ENCODE results near the gene LARP4. TPM values are rescaled to one million over a fixed set of nuclear protein-coding genes. Genes with fewer than 3 reads are reported as not detected.
A peak's percentile ranks its signal among the peaks of the same experiment; 100 is the strongest.

LARP4 gene
- total and polyA plus RNA-seq, 7 experiments from 2014 or later = 18.7 to 68.9 (median 34.0) TPM

DNA sequence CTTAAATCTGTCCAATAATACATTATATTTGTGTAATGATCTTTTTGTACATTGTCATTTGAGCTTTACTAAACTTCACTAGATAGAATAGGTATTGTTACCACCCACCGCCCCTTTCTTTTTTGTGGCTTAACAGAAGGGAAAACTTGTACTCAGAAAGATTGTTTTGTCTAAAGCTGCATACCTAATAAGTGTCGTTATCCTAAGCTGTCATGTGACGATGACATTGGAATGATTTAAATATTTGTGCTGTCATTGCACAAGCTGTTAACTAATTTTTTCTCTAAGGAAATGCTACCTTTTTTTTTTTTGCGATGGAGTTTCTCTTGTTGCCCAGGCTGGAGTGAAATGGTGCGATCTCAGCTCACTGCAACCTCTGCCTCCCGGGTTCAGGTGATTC, 107.7 kb downstream of the LARP4 start:
- Histone ChIP-seq H3K4me3 (ENCODE audit: low read length) (no peak overlapping the region), H3K9me3 (ENCODE audit: control insufficient read depth in 2 of 3, low read length in 3 of 3) (no peaks in the 10 kb centered on the region), H3K4me1 (ENCODE audit: control insufficient read depth in 2 of 2, insufficient read depth in 2 of 2, low read length in 2 of 2) (peaks cover 33 to 53% of the 10 kb centered on the region in 2 donors), H3K27me3 (ENCODE audit: control insufficient read depth in 2 of 2, insufficient read depth in 2 of 2, low read length in 2 of 2) (no peaks in the 10 kb centered on the region), H3K36me3 (ENCODE audit: control insufficient read depth in 2 of 3, insufficient read depth in 3 of 3, low read length in 3 of 3) (peaks cover 0 to 7% (median 0%) of the 10 kb centered on the region in 3 experiments), H3K27ac (ENCODE audit: low read depth, low read length) (peak overlapping the region; percentile 93)
- Mint-ChIP-seq H3K9me3 (no peaks in the 10 kb centered on the region), H3K36me3 (peaks cover 0 to 16% (median 0%) of the 10 kb centered on the region in 5 donors), H3K27me3 (no peaks in the 10 kb centered on the region), H3K4me3 (peak overlapping the region; percentile 89 to 99 (median 97)), H3K4me1 (peaks cover 36 to 71% (median 62%) of the 10 kb centered on the region in 7 donors), H3K27ac (peak overlapping the region; percentile 81 to 97 (median 94))
- ChIA-PET CTCF (interaction anchor here (0.6 to 5.8 kb wide), 7 partner anchors 10 to 449 kb away, joined by 3 to 60 read pairs (median 4); partner anchors contain the start of gene CERS5), POLR2A (interaction anchor here (0.7 to 7.6 kb wide), 5 partner anchors 12 to 128 kb away, joined by 3 to 84 read pairs (median 5); no protein-coding TSS in a partner anchor)
- intact Hi-C loops (cut with micrococcal nuclease) = loop anchor here (1.0 to 10.0 kb wide), 5 partner anchors 9 to 519 kb away; partner anchors contain the start of genes SLC11A2 (in 2 of the 2) and LARP4 (in 1 of the 2)
- peak in 3 of 9 donors; percentile 16 to 48 (median 28) for DNase-seq
- ATAC-seq = no peak

DNA sequence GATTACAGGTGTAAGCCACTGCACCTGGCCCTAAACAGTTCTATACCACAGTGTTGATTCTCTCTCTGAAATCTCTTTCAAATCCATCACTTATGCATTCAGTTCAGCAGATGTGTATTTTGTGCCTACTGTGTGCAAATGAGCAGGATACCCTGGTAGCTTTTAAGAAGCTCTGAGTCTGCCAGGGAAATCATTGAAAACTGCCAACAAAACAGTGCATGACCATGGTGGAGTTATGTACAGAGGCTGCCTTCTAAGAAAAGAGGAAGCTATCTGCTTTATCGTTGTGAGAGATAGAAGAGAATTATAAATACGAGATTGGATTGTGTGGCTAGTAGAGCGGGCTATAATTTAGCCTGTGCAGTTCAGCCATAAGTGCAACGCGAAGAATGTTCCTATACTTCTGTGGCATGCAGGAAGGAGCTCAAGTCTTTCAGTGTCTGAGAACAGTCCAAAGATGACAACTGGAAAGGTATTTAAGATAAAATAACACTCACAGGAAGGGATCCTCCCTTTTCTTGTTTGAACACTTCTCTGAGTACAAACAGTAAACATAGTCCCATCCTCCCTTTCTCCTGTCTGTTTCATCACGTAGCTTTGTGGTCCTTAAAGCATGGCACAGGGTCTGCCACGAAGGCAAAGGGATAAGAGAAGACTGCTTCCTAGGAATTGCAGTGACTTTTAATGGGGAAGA, 108.4 kb downstream of the LARP4 start:
- Mint-ChIP-seq H3K4me3 (peak overlapping the region; percentile 89 to 99 (median 97)), H3K27me3 (no peaks in the 10 kb centered on the region), H3K4me1 (peaks cover 43 to 78% (median 69%) of the 10 kb centered on the region in 7 donors), H3K36me3 (peaks cover 0 to 16% (median 0%) of the 10 kb centered on the region in 5 donors), H3K9me3 (no peaks in the 10 kb centered on the region), H3K27ac (peak overlapping the region; percentile 81 to 97 (median 94))
- ChIA-PET POLR2A (interaction anchor here (0.5 to 7.6 kb wide), 13 partner anchors 11 to 1466 kb away, joined by 3 to 84 read pairs (median 4); no protein-coding TSS in a partner anchor), CTCF (interaction anchor here (0.6 to 2.4 kb wide), 8 partner anchors 9 to 342 kb away, joined by 3 to 6 read pairs (median 3); partner anchors contain the start of gene CERS5)
- Histone ChIP-seq H3K4me1 (ENCODE audit: control insufficient read depth in 2 of 2, insufficient read depth in 2 of 2, low read length in 2 of 2) (peaks cover 34 to 60% of the 10 kb centered on the region in 2 donors), H3K36me3 (ENCODE audit: control insufficient read depth in 2 of 3, insufficient read depth in 3 of 3, low read length in 3 of 3) (peaks cover 0 to 7% (median 0%) of the 10 kb centered on the region in 3 experiments), H3K9me3 (ENCODE audit: control insufficient read depth in 2 of 3, low read length in 3 of 3) (no peaks in the 10 kb centered on the region), H3K4me3 (ENCODE audit: low read length) (no peak overlapping the region), H3K27ac (ENCODE audit: low read depth, low read length) (peak overlapping the region; percentile 93), H3K27me3 (ENCODE audit: control insufficient read depth in 2 of 2, insufficient read depth in 2 of 2, low read length in 2 of 2) (no peaks in the 10 kb centered on the region)
- DNase-seq (no peak), ATAC-seq (no peak)
- intact Hi-C loops (cut with micrococcal nuclease) = loop anchor here (1.0 to 10.0 kb wide), 5 partner anchors 8 to 518 kb away; partner anchors contain the start of genes SLC11A2 (in 2 of the 2) and LARP4 (in 1 of the 2)

DNA sequence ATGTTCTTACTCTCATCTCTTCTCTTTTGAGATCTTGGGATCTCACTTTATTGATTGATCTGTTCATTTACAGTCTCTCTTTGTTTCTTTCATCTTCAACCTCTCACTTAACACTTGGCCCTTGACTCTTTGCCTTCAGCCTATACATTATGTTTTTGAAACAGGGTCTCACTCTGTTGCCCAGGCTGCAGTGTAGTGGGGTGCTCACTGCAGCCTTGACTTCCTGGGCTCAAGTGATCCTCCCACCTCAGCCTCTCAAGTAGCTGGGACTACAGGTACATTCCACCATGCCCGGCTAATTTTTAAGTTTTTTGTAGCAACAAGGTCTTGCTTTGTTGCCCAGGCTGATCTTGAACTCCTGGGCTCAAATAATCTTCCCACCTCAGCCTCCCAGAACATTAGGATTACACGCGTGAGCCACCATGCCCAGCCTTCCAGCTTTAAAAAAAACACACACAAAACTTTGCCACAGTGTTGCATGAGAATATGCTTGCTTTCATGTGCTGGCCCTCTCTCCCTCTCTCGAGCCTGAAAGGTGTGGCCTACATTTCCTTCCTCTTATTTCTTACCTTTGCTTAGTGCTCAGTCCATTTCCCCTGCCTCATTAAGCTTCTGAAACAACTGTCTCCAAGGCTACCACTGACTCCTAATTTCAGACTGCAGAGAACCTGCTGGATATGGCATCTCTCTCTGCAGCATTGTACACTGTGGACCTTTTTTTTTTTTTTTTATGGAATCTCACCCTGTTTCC, 114.0 kb downstream of the LARP4 start:
- H3K4me3 ChIP-seq (ENCODE audit: low read length) = peak overlapping the region; percentile 28
- H3K27ac ChIP-seq (ENCODE audit: low read depth, low read length) = peak overlapping the region; percentile 50
- Mint-ChIP-seq H3K36me3 (peaks cover 0 to 12% (median 0%) of the 10 kb centered on the region in 5 donors), H3K27ac (peak overlapping the region in 7 of 9 donors; percentile 65 to 96 (median 93)), H3K9me3 (peaks cover 0 to 2% (median 0%) of the 10 kb centered on the region in 11 donors), H3K4me1 (peaks cover 45 to 63% (median 51%) of the 10 kb centered on the region in 7 donors), H3K27me3 (no peaks in the 10 kb centered on the region), H3K4me3 (peak overlapping the region; percentile 73 to 90 (median 78))
- H3K9me3 ChIP-seq (ENCODE audit: control insufficient read depth in 2 of 3, low read length in 3 of 3) = no peaks in the 10 kb centered on the region
- intact Hi-C loops (cut with micrococcal nuclease) = loop anchor here (1.0 to 2.0 kb wide), 2 partner anchors 18 to 250 kb away; partner anchors contain the start of gene ATF1 (in 1 of the 2)
- ChIA-PET POLR2A (interaction anchor here (0.6 to 1.9 kb wide), 4 partner anchors 9 to 39 kb away, joined by 3 to 4 read pairs (median 4); no protein-coding TSS in a partner anchor), CTCF (interaction anchor here (0.6 to 1.6 kb wide), 3 partner anchors 9 to 48 kb away, joined by 3 to 8 read pairs (median 4); partner anchors contain the start of gene DIP2B)
- DNase-seq = peak in 1 of 9 donors; percentile 10
- H3K4me1 ChIP-seq (ENCODE audit: control insufficient read depth in 2 of 2, insufficient read depth in 2 of 2, low read length in 2 of 2) = peaks cover 19 to 71% of the 10 kb centered on the region in 2 donors
- ATAC-seq = no peak
- H3K27me3 ChIP-seq (ENCODE audit: control insufficient read depth in 2 of 2, insufficient read depth in 2 of 2, low read length in 2 of 2) = no peaks in the 10 kb centered on the region
- no peaks in the 10 kb centered on the region for H3K36me3 ChIP-seq (ENCODE audit: control insufficient read depth in 2 of 3, insufficient read depth in 3 of 3, low read length in 3 of 3)

DNA sequence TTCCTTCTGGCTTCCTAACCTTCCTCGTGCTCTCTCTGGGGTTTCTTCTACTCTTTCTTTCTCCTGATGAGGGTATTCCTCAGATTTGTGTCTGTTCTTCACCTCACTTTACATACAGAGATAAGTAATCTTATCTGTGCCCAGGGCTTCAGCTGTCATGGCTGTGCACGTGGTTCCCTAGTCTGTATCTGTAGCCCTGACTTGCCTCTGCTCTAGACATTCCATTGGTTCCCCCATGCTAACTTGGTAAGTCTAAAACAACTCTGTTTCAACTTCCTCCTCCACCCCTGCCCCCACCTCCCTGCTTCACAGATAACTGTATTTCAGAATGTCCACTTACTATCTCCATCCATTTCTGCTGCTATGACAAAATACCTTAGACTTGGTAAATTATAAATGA, 114.9 kb downstream of the LARP4 start:
- ChIA-PET CTCF (interaction anchor here (0.6 to 1.6 kb wide), 2 partner anchors 11 to 677 kb away, joined by 3 to 8 read pairs; partner anchors contain the start of gene DIP2B), POLR2A (interaction anchor here (0.6 to 1.6 kb wide), 4 partner anchors 9 to 38 kb away, joined by 3 to 7 read pairs (median 4); no protein-coding TSS in a partner anchor)
- peaks cover 0 to 2% (median 0%) of the 10 kb centered on the region in 11 donors for H3K9me3 Mint-ChIP-seq
- peak overlapping the region; percentile 65 to 90 (median 76) for H3K4me3 Mint-ChIP-seq
- H3K4me1 Mint-ChIP-seq = peaks cover 45 to 61% (median 50%) of the 10 kb centered on the region in 7 donors
- intact Hi-C loops (cut with micrococcal nuclease) = loop anchor here (1.0 to 2.0 kb wide), 2 partner anchors 17 to 249 kb away; partner anchors contain the start of gene ATF1 (in 1 of the 2)
- H3K27me3 Mint-ChIP-seq = no peaks in the 10 kb centered on the region
- H3K9me3 ChIP-seq (ENCODE audit: control insufficient read depth in 2 of 3, low read length in 3 of 3) = no peaks in the 10 kb centered on the region
- peak overlapping the region; percentile 50 for H3K27ac ChIP-seq (ENCODE audit: low read depth, low read length)
- no peak overlapping the region for H3K4me3 ChIP-seq (ENCODE audit: low read length)
- peaks cover 19 to 70% of the 10 kb centered on the region in 2 donors for H3K4me1 ChIP-seq (ENCODE audit: control insufficient read depth in 2 of 2, insufficient read depth in 2 of 2, low read length in 2 of 2)
- H3K27ac Mint-ChIP-seq = peak overlapping the region in 7 of 9 donors; percentile 78 to 96 (median 93)
- DNase-seq (no peak), ATAC-seq (peak; percentile 26)
- peaks cover 0 to 15% (median 0%) of the 10 kb centered on the region in 5 donors for H3K36me3 Mint-ChIP-seq
- H3K27me3 ChIP-seq (ENCODE audit: control insufficient read depth in 2 of 2, insufficient read depth in 2 of 2, low read length in 2 of 2) = no peaks in the 10 kb centered on the region
- H3K36me3 ChIP-seq (ENCODE audit: control insufficient read depth in 2 of 3, insufficient read depth in 3 of 3, low read length in 3 of 3) = no peaks in the 10 kb centered on the region

DNA sequence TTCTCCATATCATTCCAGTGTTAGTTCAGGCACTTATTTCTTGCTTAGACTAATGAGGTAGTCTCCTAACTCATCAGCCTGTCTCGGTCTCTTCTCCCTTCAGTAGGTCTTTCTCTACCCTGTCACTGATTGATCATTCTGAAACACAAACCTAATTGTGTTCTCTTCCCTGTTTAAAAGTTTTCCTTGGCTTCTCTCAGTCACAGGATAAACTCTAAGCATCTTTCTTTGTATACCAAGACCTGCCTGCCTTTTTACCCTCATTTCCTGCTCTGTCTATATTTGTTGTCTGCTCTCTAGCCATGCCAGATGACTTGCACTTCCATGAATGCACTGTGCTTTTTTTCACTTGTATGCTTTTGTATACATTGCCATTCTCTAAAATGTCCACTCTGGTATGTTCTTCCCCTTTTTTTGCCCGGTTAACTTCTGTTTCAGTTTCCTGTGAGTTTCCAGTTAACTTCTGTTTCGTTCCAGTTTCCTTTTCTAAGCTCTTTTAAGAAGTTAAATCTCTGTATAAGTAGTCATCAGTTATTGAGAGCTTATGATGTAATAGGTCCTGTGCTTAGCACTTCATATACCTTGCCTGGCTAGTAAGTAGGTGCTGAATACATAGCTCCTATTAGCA, 116.8 kb downstream of the LARP4 start:
- peaks cover 43 to 65% (median 58%) of the 10 kb centered on the region in 7 donors for H3K4me1 Mint-ChIP-seq

More for the DNA sequence above, 116.8 kb downstream of the LARP4 start:
- DNase-seq (peak in 5 of 9 donors; percentile 19 to 53 (median 36)), ATAC-seq (peak; percentile 82)
- H3K27me3 Mint-ChIP-seq = no peaks in the 10 kb centered on the region
- Histone ChIP-seq H3K27me3 (ENCODE audit: control insufficient read depth in 2 of 2, insufficient read depth in 2 of 2, low read length in 2 of 2) (no peaks in the 10 kb centered on the region), H3K9me3 (ENCODE audit: control insufficient read depth in 2 of 3, low read length in 3 of 3) (no peaks in the 10 kb centered on the region), H3K27ac (ENCODE audit: low read depth, low read length) (peak overlapping the region; percentile 65), H3K4me3 (ENCODE audit: low read length) (no peak overlapping the region), H3K36me3 (ENCODE audit: control insufficient read depth in 2 of 3, insufficient read depth in 3 of 3, low read length in 3 of 3) (no peaks in the 10 kb centered on the region), H3K4me1 (ENCODE audit: control insufficient read depth in 2 of 2, insufficient read depth in 2 of 2, low read length in 2 of 2) (peaks cover 19 to 81% of the 10 kb centered on the region in 2 donors)
- ChIA-PET POLR2A (interaction anchor here (0.9 to 5.5 kb wide), 3 partner anchors 10 to 119 kb away, joined by 3 to 84 read pairs (median 14); partner anchors contain the start of gene DIP2B), CTCF (interaction anchor here (1.9 kb wide), 1 partner anchor 8 kb away, joined by 6 read pairs; no protein-coding TSS in a partner anchor)
- H3K27ac Mint-ChIP-seq = no peak overlapping the region
- intact Hi-C loops (cut with micrococcal nuclease) = loop anchor here (1.0 kb wide), 2 partner anchors 9 to 15 kb away; no protein-coding TSS in a partner anchor
- no peak overlapping the region for H3K4me3 Mint-ChIP-seq
- H3K9me3 Mint-ChIP-seq = peaks cover 0 to 2% (median 0%) of the 10 kb centered on the region in 11 donors
- peaks cover 0 to 20% (median 2%) of the 10 kb centered on the region in 5 donors for H3K36me3 Mint-ChIP-seq

All from naive thymus-derived CD4-positive, alpha-beta T cell (primary cell).